Gastrocnemius medialis (tissue), 4 donors: ENCODE measurements around the gene IRAK2.

Source experiments
- CTCF ChIP-seq, 5 experiments: fragments of 450-650 bp in 3 of 5; fragments of 200-600 bp in 2 of 5; sonication (generic) in 2 of 5; IDR thresholded peaks in 4 of 5; conservative IDR thresholded peaks in 1 of 5; 1 replicate in 4 of 5; 2 replicates in 1 of 5; pipeline ENCODE4 v1.5.1; 2016 to 2019; ENCODE audit warnings: antibody characterized with exemption in 5 of 5, mild to moderate bottlenecking in 3 of 5, moderate library complexity in 3 of 5
- POLR2A ChIP-seq, 2 donors: fragments of 450-650 bp; IDR thresholded peaks; one replicate each; pipeline ENCODE4 v1.6.1; 2017; ENCODE audit warnings: antibody characterized with exemption in 2 of 2, mild to moderate bottlenecking in 2 of 2, moderate library complexity in 2 of 2

- TF ChIP-seq POLR2A (IDR thresholded peaks at IDR 0.05) (no peak), CTCF (IDR thresholded peaks at IDR 0.05 in 4 of 5, conservative IDR thresholded peaks at IDR 0.05 in 1 of 5) (no peak)
These were observed 120.8 kb downstream of the IRAK2 start for GRCh38 chr3:10285272-10286132.
